PFSK-1 (cell line): ENCODE data around the gene AMOTL1.

Experiments used
- FOXP2 ChIP-seq: optimal IDR thresholded peaks from 2 replicates; pipeline ENCODE3; 2011; ENCODE audit warnings: borderline replicate concordance, control low read depth, inconsistent platforms; ENCODE audit not compliant: insufficient read depth; ENCODE audit errors: extremely low read length, extremely low read depth
- POLR2AphosphoS5 ChIP-seq: IDR thresholded peaks from 2 replicates; pipeline ENCODE4 v1.6.1; 2012; ENCODE audit warnings: low read depth, mild to moderate bottlenecking, control low read depth, low read length, moderate library complexity
- SIN3A ChIP-seq: IDR thresholded peaks from 2 replicates; pipeline ENCODE4 v1.6.1; 2012; ENCODE audit warnings: mild to moderate bottlenecking, low read length, moderate library complexity, borderline replicate concordance; ENCODE audit not compliant: insufficient read depth
- TAF1 ChIP-seq: IDR thresholded peaks from 2 replicates; pipeline ENCODE4 v1.6.1; 2012; ENCODE audit warnings: low read length, control low read depth, borderline replicate concordance; ENCODE audit not compliant: insufficient read depth
- TF ChIP-seq, protein P1 (sequence below), 2 experiments: IDR thresholded peaks; 2 replicates each; pipeline versions ENCODE4 v1.6.1 to v1.8.0; 2011 to 2012; ENCODE audit warnings: low read depth in 2 of 2, low read length in 2 of 2, control low read depth in 1 of 2, inconsistent platforms in 1 of 2, mild to moderate bottlenecking in 1 of 2, moderate library complexity in 1 of 2; ENCODE audit not compliant: insufficient read depth in 1 of 2

AMOTL1 gene

DNA sequence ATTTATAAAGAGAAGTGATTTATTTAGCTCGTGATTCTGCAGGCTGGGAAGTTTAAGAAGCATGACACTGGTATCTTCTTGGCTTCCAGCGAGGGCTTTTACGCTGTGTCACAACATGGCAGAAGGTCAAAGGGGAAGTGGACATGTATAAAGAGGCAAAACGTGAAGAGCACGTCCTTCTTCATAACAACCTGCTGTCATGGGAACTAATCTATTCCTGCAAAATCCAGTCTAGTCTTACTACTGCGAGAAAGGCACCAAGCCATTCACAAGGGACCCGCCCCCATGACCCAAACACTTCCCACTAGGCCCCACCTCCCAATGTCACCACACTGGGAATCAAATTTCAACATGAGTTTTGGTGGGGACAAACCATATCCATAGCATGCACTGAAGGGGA is 58.3 kb downstream of the AMOTL1 start:
- no peak for TF ChIP-seq TAF1
- no peak for TF ChIP-seq FOXP2
- TF ChIP-seq SIN3A = no peak
- no peak for TF ChIP-seq POLR2AphosphoS5
- TF ChIP-seq, protein P1, sequence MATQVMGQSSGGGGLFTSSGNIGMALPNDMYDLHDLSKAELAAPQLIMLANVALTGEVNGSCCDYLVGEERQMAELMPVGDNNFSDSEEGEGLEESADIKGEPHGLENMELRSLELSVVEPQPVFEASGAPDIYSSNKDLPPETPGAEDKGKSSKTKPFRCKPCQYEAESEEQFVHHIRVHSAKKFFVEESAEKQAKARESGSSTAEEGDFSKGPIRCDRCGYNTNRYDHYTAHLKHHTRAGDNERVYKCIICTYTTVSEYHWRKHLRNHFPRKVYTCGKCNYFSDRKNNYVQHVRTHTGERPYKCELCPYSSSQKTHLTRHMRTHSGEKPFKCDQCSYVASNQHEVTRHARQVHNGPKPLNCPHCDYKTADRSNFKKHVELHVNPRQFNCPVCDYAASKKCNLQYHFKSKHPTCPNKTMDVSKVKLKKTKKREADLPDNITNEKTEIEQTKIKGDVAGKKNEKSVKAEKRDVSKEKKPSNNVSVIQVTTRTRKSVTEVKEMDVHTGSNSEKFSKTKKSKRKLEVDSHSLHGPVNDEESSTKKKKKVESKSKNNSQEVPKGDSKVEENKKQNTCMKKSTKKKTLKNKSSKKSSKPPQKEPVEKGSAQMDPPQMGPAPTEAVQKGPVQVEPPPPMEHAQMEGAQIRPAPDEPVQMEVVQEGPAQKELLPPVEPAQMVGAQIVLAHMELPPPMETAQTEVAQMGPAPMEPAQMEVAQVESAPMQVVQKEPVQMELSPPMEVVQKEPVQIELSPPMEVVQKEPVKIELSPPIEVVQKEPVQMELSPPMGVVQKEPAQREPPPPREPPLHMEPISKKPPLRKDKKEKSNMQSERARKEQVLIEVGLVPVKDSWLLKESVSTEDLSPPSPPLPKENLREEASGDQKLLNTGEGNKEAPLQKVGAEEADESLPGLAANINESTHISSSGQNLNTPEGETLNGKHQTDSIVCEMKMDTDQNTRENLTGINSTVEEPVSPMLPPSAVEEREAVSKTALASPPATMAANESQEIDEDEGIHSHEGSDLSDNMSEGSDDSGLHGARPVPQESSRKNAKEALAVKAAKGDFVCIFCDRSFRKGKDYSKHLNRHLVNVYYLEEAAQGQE (IDR thresholded peaks at IDR 0.05; ENCODE audit: insufficient read depth in 1 of 2, low read depth in 2 of 2, low read length in 2 of 2) = no peak

- TF ChIP-seq TAF1 = no peak
These were observed 59.9 kb downstream of the AMOTL1 start for GRCh38 chr11:94828088-94828487.

GRCh38 chr11:94830722-94831510 is 62.8 kb downstream of the AMOTL1 start:
- TF ChIP-seq, protein P1 (IDR thresholded peaks at IDR 0.05; ENCODE audit: insufficient read depth in 1 of 2, low read depth in 2 of 2, low read length in 2 of 2) = no peak
- TF ChIP-seq SIN3A (no peak), TAF1 (no peak), POLR2AphosphoS5 (no peak), FOXP2 (no peak)

GRCh38 chr11:94831529-94831928 is 63.4 kb downstream of the AMOTL1 start:
- TF ChIP-seq TAF1 = no peak
- TF ChIP-seq, protein P1 (IDR thresholded peaks at IDR 0.05; ENCODE audit: insufficient read depth in 1 of 2, low read depth in 2 of 2, low read length in 2 of 2) = no peak
- TF ChIP-seq POLR2AphosphoS5 = no peak
- no peak for TF ChIP-seq FOXP2
- TF ChIP-seq SIN3A = no peak

- TF ChIP-seq SIN3A (no peak), TAF1 (no peak), POLR2AphosphoS5 (no peak), FOXP2 (no peak)
- TF ChIP-seq, protein P1 (IDR thresholded peaks at IDR 0.05; ENCODE audit: insufficient read depth in 1 of 2, low read depth in 2 of 2, low read length in 2 of 2) = no peak
These were observed 64.6 kb downstream of the AMOTL1 start for GRCh38 chr11:94832604-94833235.
